IMR-90 (cell line): ENCODE data around the gene LRRC34. TPM values are rescaled to one million over a fixed set of nuclear protein-coding genes. Genes with fewer than 3 reads are reported as not detected.
A peak's percentile ranks its signal among the peaks of the same experiment; 100 is the strongest.

Experiments used
- ATAC-seq: fragments of 200-7000 bp; cut with Tn5 transposase; 2 replicates; pipeline ENCODE4 v1.9.1; 2020; ENCODE audit warnings: low read depth, mild to moderate bottlenecking, moderate library complexity
- BruUV-seq: library from RNA; stranded (reverse); fragments of 400-500 nt; replicated peaks from 2 replicates; lab custom pipeline; 2021; lab: Mats Ljungman, UMichigan
- CTCF ChIA-PET: fragments of 300-600 bp; formaldehyde crosslinking; extraction: SDS; loops from one replicate; lab custom pipeline; 2021; ENCODE audit warnings: antibody characterized with exemption; lab: Yijun Ruan, JAX
- POLR2A ChIA-PET: fragments of 300-600 bp; sonication (Branson Sonifier 250); formaldehyde crosslinking; loops from one replicate; lab custom pipeline; 2022; ENCODE audit warnings: antibody characterized with exemption; ENCODE audit not compliant: unreplicated experiment; lab: Charles Lee
- DNase-seq: peaks from one replicate; pipeline ENCODE4 v3.0.0; 2013
- H2AFZ ChIP-seq: replicated peaks from 2 replicates; pipeline ENCODE3; 2013; ENCODE audit warnings: low read length, mild to moderate bottlenecking; ENCODE audit not compliant: poor library complexity
- H2AK5ac ChIP-seq: 2 replicates; pipeline ENCODE4 v1.6.1; 2013; ENCODE audit warnings: low read depth, low read length, inconsistent platforms
- H2AK9ac ChIP-seq: replicated peaks from 2 replicates; pipeline ENCODE3; 2013; ENCODE audit warnings: mild to moderate bottlenecking, low read depth, low read length, moderate library complexity; ENCODE audit not compliant: poor library complexity
- H2BK120ac ChIP-seq: 2 replicates; pipeline ENCODE4 v1.6.1; 2013; ENCODE audit warnings: low read depth, low read length, inconsistent platforms
- H2BK15ac ChIP-seq: 3 replicates; pipeline ENCODE4 v1.6.1; 2013; ENCODE audit warnings: low read depth, low read length, inconsistent platforms
- H2BK20ac ChIP-seq: 2 replicates; pipeline ENCODE4 v1.6.1; 2013; ENCODE audit warnings: low read depth, mild to moderate bottlenecking, inconsistent platforms, low read length, moderate library complexity
- H2BK5ac ChIP-seq: 2 replicates; pipeline ENCODE4 v1.6.1; 2013; ENCODE audit warnings: mild to moderate bottlenecking, low read depth, low read length, inconsistent platforms; ENCODE audit not compliant: poor library complexity, severe bottlenecking
- H3K14ac ChIP-seq: replicated peaks from 2 replicates; pipeline ENCODE4 v1.6.1; 2013; ENCODE audit warnings: low read depth, low read length, inconsistent platforms
- H3K18ac ChIP-seq: 2 replicates; pipeline ENCODE4 v1.6.1; 2013; ENCODE audit warnings: low read depth, low read length, control low read depth
- H3K23ac ChIP-seq: 2 replicates; pipeline ENCODE4 v1.6.1; 2013; ENCODE audit warnings: low read depth, low read length, inconsistent platforms
- H3K27ac ChIP-seq: 2 replicates; pipeline ENCODE4 v1.5.1; 2013; ENCODE audit warnings: mild to moderate bottlenecking, control low read depth, low read length; ENCODE audit not compliant: insufficient read depth
- H3K27me3 ChIP-seq: 2 replicates; pipeline ENCODE4 v1.6.1; 2013; ENCODE audit warnings: low read length; ENCODE audit not compliant: control insufficient read depth, insufficient read depth
- H3K36me3 ChIP-seq: 2 replicates; pipeline ENCODE4 v1.6.1; 2013; ENCODE audit warnings: low read length, mixed read lengths; ENCODE audit not compliant: control insufficient read depth, insufficient read depth
- H3K4ac ChIP-seq: 2 replicates; pipeline ENCODE4 v1.6.1; 2013; ENCODE audit warnings: low read depth, low read length, inconsistent platforms
- H3K4me1 ChIP-seq: 2 replicates; pipeline ENCODE4 v1.6.1; 2013; ENCODE audit warnings: low read length, mixed read lengths; ENCODE audit not compliant: control insufficient read depth, insufficient read depth
- H3K4me2 ChIP-seq: 2 replicates; pipeline ENCODE4 v1.6.1; 2013; ENCODE audit warnings: low read depth, mild to moderate bottlenecking, control low read depth, low read length, moderate library complexity
- H3K4me3 ChIP-seq: 2 replicates; pipeline ENCODE4 v1.5.1; 2013; ENCODE audit warnings: low read depth, mild to moderate bottlenecking, control low read depth, low read length, moderate library complexity; ENCODE audit not compliant: insufficient read depth
- H3K56ac ChIP-seq: 2 replicates; pipeline ENCODE4 v1.6.1; 2013; ENCODE audit warnings: low read length, inconsistent platforms; ENCODE audit not compliant: insufficient read depth; ENCODE audit errors: extremely low read depth
- H3K79me1 ChIP-seq, 2 experiments: 2 replicates each; pipeline ENCODE4 v1.6.1; 2013; ENCODE audit warnings: low read length in 2 of 2, inconsistent platforms in 1 of 2, low read depth in 1 of 2
- H3K9ac ChIP-seq: 2 replicates; pipeline ENCODE4 v1.6.1; 2013; ENCODE audit warnings: low read depth, low read length, control low read depth
- H3K9me1 ChIP-seq: 2 replicates; pipeline ENCODE4 v1.6.1; 2013; ENCODE audit warnings: low read length, inconsistent platforms; ENCODE audit not compliant: insufficient read depth
- H3K9me3 ChIP-seq: 2 replicates; pipeline ENCODE4 v1.6.1; 2013; ENCODE audit warnings: low read length; ENCODE audit not compliant: control insufficient read depth, insufficient read depth
- H4K20me1 ChIP-seq: 2 replicates; pipeline ENCODE4 v1.6.1; 2013; ENCODE audit warnings: low read length, inconsistent platforms; ENCODE audit not compliant: insufficient read depth
- H4K5ac ChIP-seq: 2 replicates; pipeline ENCODE4 v1.6.1; 2013; ENCODE audit warnings: mild to moderate bottlenecking, low read depth, low read length, control low read depth
- H4K8ac ChIP-seq, 2 experiments: 2 replicates each; pipeline ENCODE4 v1.6.1; 2013; ENCODE audit warnings: low read depth in 2 of 2, low read length in 2 of 2, control low read depth in 1 of 2, inconsistent platforms in 1 of 2
- H4K91ac ChIP-seq: 2 replicates; pipeline ENCODE4 v1.6.1; 2013; ENCODE audit warnings: low read depth, low read length, inconsistent platforms; ENCODE audit not compliant: insufficient read depth
- MXI1 ChIP-seq: IDR thresholded peaks from 2 replicates; pipeline ENCODE4 v1.6.1; 2012; ENCODE audit warnings: low read depth, mild to moderate bottlenecking, low read length, moderate library complexity, borderline replicate concordance
- RAD21 ChIP-seq: IDR thresholded peaks from 2 replicates; pipeline ENCODE4 v1.6.1; 2012; ENCODE audit warnings: low read length, improper control_type of control experiment
- USF2 ChIP-seq: fragments of 150-350 bp; IDR thresholded peaks from 2 replicates; pipeline ENCODE4 v1.6.1; 2017; ENCODE audit warnings: mild to moderate bottlenecking, antibody characterized with exemption, low read length, low read depth
- WGBS, 2 experiments: methylation state at CpG; one replicate each; pipeline versions ENCODE4 v1.1.5 to v1.1.7; 2013; ENCODE audit warnings: missing lambda C conversion rate in 2 of 2; ENCODE audit not compliant: insufficient read length in 1 of 2; ENCODE audit errors: extremely low coverage in 2 of 2; 5-methylcytosine and 5-hydroxymethylcytosine counted together
- dilution Hi-C: fragments of 300-500 bp; cut with HindIII; formaldehyde crosslinking; loops from one replicate; pipeline ENCODE4 v1.14.3; 2018; ENCODE audit warnings: low sequenced_read_pairs; ENCODE audit not compliant: unreplicated experiment
- in situ Hi-C: fragments of 300-500 bp; cut with MboI; formaldehyde crosslinking; loops from 3 replicates; pipeline ENCODE4 v1.14.3; 2019; ENCODE audit warnings: low sequenced_read_pairs, inconsistent platforms, mixed read lengths
- intact Hi-C: fragments of 100-400 bp; cut with micrococcal nuclease; formaldehyde crosslinking; loops from 2 replicates; pipeline ENCODE4 v1.10.0; 2022
- polyA plus RNA-seq, 3 experiments: library from polyadenylated mRNA; depleted of rRNA; stranded (reverse); fragments of >200 nt; gene quantifications; 2 replicates each; pipeline ENCODE4 v1.2.3, GENCODE V29; 2012; ENCODE audit warnings: low replicate concordance in 1 of 3
- total RNA-seq: library from RNA; depleted of rRNA; stranded (reverse); fragments of >200 nt; gene quantifications from 2 replicates; pipeline ENCODE4 v1.2.3, GENCODE V29; 2012
- TF ChIP-seq, protein P1 (sequence below): fragments of 150-350 bp; IDR thresholded peaks from 2 replicates; pipeline ENCODE4 v1.6.1; 2016; ENCODE audit warnings: low read depth, mild to moderate bottlenecking, low read length, moderate library complexity, borderline replicate concordance

Gene LRRC34
- total and polyA plus RNA-seq, 2 of the 4 experiments (the other 2 are of a cell fraction) = 0.90 to 0.91 TPM

- Histone ChIP-seq H2AFZ (peak overlapping the region; percentile 96), H3K4me1 (peaks cover 7% of the 10 kb centered on the region; the same call in 1 of the 2 replicates), H3K18ac (peak overlapping the region; percentile 73), H3K27me3 (no peaks in the 10 kb centered on the region), H2BK20ac (no peak overlapping the region), H3K27ac (peak overlapping the region; percentile 88), H2AK5ac (peak overlapping the region; percentile 93), H4K91ac (peak overlapping the region; percentile 92), H4K20me1 (no peaks in the 10 kb centered on the region), H3K56ac (peak overlapping the region; percentile 87), H3K23ac (peak overlapping the region; percentile 95), H4K5ac (peak overlapping the region; percentile 100), H3K36me3 (no peaks in the 10 kb centered on the region), H3K9ac (peak overlapping the region; percentile 92), H4K8ac (peak overlapping the region; percentile 84 to 98), H2BK120ac (peak overlapping the region; percentile 57), H3K79me1 (no peaks in the 10 kb centered on the region), H3K9me1 (no peaks in the 10 kb centered on the region), H3K4me3 (peak overlapping the region; percentile 89), H3K4ac (peak overlapping the region; percentile 99), H3K4me2 (peak overlapping the region; percentile 97), H2AK9ac (peak overlapping the region; percentile 97), H2BK15ac (no peak overlapping the region), H3K14ac (peak overlapping the region; percentile 98), H3K9me3 (peaks cover 3% of the 10 kb centered on the region; the same call in 1 of the 2 replicates), H2BK5ac (peak overlapping the region; percentile 80)
- DNase-seq (peak; percentile 29), ATAC-seq (peak; percentile 39)
- TF ChIP-seq, protein P1, sequence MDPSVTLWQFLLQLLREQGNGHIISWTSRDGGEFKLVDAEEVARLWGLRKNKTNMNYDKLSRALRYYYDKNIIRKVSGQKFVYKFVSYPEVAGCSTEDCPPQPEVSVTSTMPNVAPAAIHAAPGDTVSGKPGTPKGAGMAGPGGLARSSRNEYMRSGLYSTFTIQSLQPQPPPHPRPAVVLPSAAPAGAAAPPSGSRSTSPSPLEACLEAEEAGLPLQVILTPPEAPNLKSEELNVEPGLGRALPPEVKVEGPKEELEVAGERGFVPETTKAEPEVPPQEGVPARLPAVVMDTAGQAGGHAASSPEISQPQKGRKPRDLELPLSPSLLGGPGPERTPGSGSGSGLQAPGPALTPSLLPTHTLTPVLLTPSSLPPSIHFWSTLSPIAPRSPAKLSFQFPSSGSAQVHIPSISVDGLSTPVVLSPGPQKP = 0 out of 2 replicates have a peak, but pooled peaks have one; percentile 6
- no peak for TF ChIP-seq MXI1
- no peak for TF ChIP-seq RAD21
- no peak for TF ChIP-seq USF2
- ChIA-PET POLR2A (interaction anchor here (1.0 kb wide), 1 partner anchor 48 kb away, joined by 3 read pairs; no protein-coding TSS in a partner anchor), CTCF (no interaction called here)
- in situ Hi-C loops (loop anchor here (25.0 kb wide), 1 partner anchor 1677 kb away; the partner anchor contains the start of gene GOLIM4), dilution Hi-C loops (no loop called here), intact Hi-C loops (no loop called here)
- WGBS, 2 experiments = 5% methylated on average over 36 of the region's 46 CpGs; no CpG with 5 or more reads in 1 of the 2 experiments
- no TSS peak for BruUV-seq
These were observed 48.3 kb downstream of the LRRC34 start for GRCh38 chr3:169764312-169764881.
